ENCODE results near the gene SRGAP1.
"Not testable (repeated sequence)": the region's sequence is repeated elsewhere in the genome, so short reads cannot be mapped to it uniquely, and the experiment has no call there.

Gene SRGAP1

DNA sequence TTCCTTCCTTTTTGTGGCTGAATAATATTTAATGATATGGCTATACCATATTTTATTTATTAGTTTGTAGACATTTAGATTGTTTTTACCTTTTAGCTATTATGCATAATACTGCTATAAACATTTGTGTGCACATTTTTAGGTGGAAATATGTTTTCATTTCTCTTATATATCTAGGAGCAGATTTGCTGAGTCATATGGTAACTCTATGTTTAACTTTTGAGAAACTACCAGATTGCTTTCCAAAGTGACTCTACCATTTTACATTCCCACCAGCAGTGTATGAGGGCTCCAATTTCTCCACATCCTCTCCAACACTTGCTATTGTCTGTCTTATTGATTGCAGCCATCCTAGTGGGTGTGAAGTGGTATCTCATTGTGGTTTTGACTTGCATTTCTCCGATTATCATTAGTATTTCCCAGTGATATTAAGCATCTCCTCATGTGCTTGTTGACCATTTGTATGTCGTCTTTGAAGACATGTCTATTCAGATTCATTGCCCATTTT is 217.4 kb downstream of the SRGAP1 start:
- DNase-seq: no peak

DNA sequence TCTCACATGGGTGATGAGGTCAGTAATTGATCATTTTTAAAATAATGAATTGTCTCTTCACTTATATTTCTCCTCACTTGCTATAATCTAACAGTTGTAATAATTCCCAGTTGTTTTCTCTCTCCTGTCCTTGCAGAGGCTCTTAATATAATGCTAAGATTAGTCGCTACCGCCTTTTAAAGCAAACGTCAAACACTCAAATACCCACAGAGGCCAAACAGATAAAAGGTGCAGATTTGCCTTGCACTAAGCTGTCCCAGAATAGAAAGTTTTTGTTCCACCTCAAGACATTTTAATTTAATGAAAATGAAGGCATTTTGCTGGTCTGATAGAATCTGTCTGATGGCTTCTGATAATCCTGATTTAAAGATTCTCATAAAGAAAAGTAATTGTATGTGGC is 218.6 kb downstream of the SRGAP1 start:
- DNase-seq: no peak

DNA sequence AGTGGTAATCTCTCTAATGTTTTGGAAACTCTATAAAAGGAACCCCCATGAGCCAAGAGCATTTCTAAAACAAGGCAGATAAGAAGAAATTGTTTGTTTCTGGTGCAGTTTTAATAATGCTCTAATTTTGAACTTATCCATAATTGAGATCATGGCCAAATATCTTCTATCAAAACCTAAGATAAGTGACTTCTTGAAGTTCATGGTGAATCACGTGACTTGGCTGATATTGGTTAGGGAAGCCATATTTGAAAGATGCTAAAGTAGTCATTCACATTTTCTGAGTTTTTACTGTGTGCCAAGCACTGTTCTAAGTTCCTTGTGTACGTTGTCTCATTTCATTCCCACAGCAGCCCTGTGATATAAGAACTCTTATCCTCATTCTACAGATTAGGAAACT is 219.7 kb downstream of the SRGAP1 start:
- DNase-seq: no peak

DNA sequence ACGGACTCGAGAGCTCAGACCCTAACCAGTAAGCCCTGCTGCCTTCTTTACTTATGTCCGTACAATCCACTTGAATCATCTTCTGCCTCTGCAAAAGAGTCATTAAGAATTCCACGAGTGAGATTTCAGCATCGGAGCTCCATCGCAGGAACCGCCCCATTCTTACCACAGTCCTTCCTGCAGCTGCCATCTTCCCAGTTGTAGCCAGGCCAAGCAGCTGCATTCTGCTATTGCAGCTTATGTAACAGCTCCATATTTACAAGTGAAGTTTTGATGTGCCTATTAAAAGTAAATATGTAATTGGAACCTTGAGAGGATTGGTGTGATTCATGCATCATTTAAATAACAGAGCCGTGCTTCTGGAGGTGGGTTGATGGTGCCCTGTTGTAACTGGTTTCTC is 220.2 kb downstream of the SRGAP1 start:
- DNase-seq: no peak

DNA sequence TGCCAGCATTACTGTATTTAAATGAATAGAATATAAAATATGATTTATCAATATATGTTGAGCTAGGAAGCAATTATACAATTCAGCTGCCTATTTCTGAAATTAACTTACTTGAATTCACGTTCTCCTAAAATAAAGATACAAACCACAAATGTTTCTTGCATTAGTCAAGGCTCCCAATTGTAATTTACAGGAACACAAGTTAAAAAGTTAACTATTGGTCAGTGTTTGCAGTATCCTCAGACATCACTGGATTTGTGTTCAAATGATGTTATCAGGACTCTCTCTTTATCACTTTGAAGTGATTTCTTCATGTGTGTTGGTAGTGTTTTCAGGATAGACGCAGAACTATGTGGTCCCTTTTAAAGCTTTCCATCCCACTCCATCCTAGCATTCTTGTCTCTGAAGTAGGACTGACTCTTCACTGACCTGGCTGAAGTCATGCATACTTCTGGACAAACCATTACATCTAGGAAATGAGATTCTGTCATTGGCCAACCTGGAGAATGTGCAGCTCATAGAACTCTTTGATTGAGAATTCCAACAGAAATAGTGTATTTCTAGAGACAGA is 221.5 kb downstream of the SRGAP1 start:
- DNase-seq: no peak

DNA sequence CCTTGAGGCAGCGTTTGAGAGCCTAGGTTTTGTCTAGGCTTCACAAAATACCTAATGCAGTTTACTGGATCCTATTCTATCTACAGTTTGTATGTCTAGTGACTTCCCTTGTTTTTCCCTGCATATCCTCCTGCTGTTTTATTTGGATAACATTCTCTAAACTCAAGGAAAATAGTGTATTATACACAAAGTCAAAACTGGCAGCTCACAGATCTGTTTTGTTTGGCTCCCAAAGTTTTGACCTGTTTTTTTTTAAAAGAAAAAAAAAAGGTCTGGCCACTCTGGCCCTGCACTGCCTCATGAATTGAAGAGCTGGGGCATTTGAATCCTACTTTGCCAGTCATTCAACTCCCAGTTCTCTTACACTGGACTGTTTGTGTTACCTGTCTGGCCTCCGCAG is 222.3 kb downstream of the SRGAP1 start:
- DNase-seq: no peak

DNA sequence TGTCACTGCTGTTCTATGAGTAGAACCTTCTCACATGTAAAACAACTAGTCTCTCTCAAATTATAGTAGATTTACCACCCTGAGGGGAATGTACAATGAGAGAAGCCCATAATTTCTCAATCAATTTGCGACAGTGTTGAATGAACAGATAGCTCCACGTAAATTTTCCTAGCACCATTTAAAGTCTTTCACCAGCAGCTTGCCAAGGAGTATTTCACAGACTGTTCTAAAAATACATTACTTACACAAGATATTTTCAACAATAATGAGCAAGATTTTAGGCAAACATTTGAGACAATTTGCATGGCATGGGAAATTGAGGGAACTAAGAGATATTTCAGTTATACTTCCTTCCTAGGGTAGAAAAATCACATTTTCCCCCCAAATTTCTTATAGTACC is 226.0 kb downstream of the SRGAP1 start:
- DNase-seq: no peak

DNA sequence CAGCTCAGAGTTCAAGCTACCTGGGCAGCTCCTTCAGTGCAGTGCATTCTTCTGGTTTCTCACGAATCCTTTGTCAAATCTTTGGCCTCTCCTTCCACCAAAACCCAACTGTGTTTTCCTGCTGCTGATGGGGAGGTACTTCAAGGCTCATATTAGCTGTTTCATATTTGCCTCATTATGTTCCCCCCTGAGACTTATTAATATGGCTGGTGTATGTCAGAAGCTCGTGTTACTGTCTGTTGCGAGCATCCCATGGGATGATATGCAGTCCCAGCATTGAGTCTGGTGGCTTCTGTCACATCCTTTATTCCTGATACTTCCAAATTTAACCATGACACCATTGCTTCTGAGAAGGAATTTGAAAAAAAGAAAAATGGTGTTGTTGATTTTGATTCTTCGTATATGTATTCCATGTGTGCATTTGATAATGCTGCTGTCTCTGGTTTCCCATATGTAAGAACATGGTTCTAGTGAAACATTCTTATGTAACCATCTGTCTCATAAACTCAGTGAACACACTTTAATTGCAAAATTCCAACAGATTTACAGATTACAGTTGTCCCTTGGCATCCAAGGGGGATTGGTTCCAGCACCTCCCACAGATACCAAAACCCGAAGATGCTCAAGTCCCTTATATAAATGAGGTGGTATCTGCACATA is 228.5 kb downstream of the SRGAP1 start:
- no peak for DNase-seq

DNA sequence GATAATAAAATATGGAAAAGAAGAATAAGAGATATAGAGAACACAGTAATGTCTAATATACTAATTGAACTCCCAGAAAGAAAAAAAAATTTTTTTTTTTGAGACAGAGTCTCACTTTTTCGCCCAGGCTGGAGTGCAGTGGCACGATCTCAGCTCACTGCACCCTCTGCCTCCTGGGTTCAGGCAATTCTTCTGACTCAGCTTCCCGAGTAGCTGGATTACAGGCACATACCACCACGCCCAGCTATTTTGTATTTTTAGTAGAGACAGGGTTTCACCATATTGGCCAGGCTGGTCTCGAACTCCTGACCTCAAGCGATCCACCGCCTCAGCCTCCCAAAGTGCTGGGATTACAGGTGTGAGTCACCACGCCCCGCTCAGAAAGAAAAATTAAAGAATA is 232.1 kb downstream of the SRGAP1 start:
- DNase-seq: not testable (repeated sequence)

DNA sequence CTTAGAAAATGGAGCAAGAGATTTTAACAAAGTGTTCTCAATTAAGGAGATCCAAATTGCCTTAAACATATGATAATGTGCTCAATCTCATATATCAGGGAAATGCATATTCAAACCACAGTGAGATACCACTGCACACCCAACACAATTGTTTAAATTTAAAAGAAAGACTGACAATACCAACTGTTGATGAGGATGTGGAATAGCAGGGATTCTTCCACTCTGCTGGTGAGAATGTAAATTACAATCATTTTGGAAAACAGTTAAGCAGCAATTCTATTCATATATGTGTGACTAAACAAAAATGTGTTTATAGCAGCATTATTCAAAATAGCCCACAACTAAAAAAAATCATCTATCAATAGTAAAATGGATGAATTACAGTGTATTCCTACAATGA is 233.4 kb downstream of the SRGAP1 start:
- DNase-seq: peak in 1 of 2 experiments; percentile 47

DNA sequence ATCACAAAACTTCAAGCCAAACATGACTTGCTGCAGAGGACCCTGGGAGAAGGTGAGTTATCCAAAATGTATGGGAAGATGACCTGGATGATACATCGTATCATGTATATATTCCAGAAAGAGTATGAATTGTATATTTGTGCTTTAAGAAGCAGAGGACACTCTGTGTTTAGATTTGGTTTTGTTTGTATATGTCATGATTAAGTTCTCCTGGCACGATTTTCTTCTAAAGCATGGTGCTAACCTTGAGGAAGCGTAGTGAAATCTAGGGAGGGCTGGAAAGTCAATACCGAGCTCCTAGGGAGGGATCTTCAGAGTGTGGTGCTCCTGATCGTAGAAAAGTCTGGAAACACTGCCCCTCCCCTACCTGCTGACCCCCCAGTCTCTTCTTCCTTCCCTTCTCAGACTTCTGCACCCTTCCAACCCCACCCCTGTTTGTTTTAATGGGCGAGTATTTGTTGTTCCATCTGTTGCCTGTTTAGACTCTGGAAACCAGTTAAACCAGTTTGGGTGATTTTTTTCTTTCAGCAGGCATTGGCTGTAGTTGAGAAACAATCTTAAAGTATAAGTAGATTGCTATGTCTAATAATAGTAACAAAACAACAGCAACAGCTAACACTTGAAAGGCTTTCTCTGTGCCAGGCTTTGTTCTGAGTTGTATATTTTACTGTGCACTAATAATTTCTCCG is 236.0 kb downstream of the SRGAP1 start:
- no peak for DNase-seq

DNA sequence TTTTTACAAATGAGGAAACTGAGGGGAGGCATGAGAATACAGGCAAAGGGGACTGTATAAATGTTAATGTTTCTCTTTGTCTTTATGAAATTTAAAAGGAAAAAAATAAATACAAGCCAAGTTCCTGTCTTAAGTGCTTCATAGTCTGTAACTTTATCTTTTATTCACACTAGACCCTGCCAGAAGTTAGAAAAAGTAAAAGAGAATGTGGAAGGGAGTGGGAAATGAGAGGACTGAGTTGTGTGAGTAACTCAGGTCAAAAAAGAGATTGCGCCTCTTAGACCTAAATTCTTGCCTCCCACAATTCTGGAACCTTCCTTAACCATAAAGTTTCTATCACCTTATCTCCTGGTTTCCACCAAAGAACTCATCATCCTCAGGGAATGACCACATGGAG is 236.5 kb downstream of the SRGAP1 start:
- no peak for DNase-seq

DNA sequence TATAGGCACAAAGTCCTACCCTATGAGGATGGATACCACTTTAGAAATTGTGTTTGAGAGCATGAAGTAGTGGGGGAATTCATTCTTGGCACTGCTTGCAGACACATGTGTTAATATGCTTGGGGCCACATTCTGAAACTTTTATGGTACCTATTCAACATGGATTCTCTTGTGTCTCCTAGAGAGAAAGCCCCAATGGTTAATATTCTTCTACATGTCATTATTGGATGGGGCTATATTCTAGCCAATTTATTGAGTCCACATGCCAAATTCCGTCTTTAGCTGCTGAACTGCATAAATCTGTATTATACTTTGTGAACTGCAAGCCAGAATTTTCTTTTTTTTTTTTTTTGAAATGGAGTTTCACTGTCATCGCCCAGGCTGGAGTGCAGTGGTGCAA is 237.6 kb downstream of the SRGAP1 start:
- no peak for DNase-seq

DNA sequence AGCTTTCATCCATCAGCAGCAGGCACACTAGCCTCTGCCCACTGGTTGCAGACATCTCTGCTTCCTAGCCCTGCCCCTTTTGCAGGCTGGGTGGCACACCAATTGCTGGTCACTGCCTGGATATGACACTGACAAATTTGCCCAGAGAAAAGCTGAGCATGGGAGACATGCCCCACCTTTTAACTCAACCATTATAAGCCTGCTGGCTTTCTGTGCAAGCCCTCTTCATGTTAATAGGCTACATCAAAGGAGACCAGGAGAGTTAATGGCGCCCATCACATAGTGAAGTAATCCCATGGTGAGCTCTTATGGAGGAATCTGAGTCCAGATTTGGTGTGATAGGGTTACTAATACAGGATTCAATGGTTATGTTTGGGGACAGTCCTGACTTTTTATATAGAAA is 238.4 kb downstream of the SRGAP1 start:
- DNase-seq: no peak

DNA sequence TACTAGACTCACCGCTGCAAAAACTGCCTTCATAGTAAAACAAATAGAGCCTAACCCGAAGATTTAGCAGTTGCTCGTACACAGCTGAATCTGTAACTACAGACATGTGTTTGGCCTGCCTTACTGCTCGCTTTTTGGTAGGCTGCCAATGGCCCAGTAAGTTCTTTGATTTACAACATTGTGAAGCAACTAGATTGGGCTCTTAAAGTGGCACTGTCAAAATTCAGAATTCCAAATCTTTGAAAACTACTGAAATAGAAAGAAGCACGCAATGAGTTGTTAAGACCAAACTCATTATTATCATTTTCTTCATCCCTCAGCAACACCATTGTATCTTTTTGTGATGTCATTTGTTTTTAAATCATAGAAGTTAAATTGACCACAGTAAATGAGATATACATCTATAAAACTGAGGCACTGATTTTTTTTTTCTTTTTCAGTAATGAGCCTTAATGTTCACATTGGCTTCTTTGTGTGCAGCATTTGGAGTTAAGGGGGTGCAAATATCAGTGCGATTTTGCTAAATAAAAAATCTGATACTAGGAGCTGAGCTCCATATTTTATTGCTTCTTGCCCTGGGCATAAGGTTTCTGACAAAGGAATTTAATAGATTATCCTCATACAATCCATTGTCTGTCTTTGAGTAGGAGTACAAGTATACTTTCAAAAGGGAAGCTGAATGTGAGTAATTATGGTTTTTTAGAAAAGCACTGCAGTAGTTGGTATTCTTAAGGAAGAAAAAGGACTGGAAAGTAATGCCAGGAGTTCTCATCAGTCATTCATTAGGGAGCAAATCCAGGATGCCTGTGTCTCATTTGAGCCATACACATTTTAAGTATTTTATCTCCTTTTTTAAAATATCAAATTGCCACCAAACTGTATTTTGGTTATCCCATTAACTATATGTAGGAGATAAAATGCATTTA is 239.0 kb downstream of the SRGAP1 start:
- DNase-seq: peak in 1 of 2 experiments; percentile 20

DNA sequence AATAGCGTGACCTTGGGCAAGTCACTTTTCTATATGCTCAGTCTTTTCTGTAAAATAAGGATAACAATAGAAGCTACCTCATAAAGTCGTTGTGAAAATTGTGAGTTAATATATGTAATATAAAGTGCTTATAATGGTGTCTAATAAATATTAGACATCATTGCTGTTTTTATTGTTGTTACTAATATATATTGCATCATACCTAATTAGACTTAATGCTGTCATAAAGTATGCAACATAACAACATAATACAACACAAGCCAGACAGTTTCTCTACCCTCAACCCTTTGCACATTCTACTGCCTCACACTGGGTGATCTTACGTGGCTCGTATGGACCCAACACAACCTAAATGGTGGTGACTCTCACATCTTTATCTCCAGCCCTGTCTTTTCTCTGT is 240.7 kb downstream of the SRGAP1 start:
- no peak for DNase-seq

DNA sequence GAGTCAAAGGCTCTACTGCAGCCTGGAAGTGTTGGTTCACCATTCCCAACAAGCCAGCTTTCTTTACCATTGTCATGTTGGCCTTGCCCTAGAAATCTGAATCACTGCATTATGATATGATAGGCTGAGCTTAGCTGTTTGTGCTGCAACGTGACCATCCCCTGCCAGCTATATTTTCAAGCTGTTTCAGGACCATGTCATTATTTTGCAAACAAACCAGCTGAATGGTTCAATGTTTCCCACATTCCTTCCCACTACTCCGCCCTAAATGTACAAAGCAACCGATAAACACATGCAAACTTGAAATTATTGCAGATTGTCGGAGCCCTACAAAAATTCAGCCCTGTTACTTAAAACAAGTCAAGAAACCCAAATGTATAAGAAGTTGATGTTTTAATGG is 241.5 kb downstream of the SRGAP1 start:
- no peak for DNase-seq

DNA sequence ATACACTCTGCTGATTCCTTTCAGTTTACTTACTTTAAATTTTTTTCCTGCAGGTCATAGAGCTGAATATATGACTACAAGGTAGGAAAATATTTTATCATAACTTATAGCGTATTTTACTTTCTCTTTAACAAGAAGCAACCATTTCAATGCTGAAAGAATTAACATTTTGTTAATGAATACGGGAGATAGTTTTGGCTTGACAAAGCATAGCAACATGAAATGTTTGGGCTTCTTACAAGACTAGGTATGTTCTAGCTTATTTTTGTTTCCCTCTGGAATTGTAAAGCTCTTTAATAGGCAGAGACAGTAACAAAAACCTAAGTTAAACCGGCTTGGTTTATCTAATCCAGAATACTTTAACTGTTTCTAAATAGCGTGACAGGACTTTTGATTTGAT is 242.4 kb downstream of the SRGAP1 start:
- DNase-seq: no peak

DNA sequence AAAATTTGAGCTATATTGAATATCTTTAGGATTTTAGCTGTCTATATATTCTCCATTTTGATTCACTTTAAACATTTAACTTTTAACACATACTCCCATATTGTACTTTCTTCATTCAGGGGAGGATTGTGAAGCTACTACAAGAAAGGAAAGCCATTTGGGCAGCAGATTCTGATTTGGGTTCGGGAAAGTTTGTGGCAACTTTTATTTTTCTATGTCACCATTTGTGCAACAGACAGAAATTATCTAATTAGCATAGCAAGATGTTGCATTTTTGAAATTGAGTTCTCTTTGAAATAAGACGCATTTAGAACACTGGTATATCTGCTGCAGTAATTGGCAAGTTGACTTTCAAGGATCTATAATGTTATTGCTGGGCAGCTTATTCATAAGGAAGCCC is 243.3 kb downstream of the SRGAP1 start:
- no peak for DNase-seq

DNA sequence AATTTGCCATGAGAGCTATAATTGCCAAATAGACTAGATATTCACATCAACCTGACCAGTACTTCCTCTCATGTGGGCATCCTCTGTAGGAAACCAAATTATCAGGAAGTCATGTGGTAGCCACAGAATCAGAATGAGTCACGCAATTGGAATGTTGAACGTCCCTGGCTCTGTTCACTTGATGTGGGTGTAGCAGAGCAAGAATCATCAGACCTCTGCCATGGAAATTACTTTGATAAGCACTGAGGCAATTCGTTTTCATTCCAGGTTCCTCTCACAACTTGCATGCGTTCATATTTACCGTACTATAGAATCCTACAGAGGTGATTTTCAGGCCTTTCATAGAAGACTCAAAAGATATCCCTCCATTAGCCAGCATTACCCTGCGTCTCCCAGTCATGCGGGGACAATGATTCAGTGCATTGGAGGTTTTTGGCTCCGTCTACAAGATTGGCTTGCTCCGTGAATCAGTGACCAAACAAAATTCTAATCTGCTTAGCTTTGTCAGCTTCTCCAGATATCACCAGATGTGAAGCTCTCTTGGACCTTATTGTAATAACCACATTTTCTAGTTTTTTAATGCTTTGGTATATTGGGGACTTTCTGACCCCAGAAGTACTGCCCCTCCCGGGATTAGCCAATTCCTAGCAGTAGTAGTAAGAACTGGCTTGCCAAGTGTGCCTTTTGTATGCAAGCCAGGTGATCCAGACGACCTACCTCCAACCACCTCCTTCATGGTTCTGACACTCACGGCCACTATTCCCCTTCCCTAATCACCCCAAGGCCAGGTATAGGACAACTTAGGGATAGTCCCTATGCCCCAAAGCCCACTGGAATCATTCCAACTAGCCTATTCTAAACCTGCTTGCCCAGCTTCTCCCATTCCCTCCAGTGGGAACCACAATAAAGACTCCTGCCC is 244.2 kb downstream of the SRGAP1 start:
- DNase-seq: peak; percentile 84 to 98

DNA sequence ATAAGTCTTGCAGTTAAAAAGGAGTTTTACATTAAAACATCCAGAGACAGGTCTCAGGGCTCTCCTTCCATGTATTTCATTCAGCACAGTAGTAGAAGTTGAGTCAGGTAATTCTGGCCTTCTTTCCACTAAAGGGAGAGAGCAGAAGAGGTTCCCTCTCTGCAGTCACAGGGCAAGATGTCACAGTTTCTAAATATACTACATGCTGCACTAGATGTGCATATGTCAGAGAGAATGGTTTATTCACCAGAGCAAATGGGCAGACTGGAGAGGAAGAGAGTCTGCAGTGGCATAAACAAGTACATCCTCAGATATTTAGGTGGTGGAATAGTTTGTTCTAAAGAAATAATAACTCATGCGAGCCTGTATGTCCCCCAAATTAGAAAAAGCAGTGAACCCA is 245.5 kb downstream of the SRGAP1 start:
- DNase-seq: no peak

DNA sequence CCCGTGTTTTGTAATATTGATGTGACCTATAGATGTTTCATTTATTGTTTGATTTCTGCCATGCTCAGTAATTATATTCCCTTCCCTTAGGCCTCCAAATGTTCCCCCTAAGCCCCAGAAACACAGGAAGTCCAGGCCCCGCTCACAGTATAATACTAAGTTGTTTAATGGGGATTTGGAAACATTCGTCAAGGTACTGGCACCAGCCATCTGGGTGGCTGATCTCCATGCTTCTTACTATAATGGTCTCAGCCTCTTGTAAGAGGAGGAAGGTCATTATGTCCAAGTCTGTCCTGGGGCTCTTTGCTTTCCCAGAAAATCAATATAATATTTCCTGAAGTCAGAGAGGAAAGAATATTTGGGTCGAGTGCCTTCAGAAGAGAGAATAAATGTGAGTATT is 246.7 kb downstream of the SRGAP1 start:
- no peak for DNase-seq
